GM12865 (cell line): ENCODE results near the gene LAMC3.
A peak's percentile ranks its signal among the peaks of the same experiment; 100 is the strongest.

Experiments used
- DNase-seq: peaks from one replicate; pipeline ENCODE4 v3.0.0; 2010; ENCODE audit warnings: low read depth
- H3K4me3 ChIP-seq: 2 replicates; pipeline ENCODE4 v1.5.1; 2011; ENCODE audit warnings: mild to moderate bottlenecking, low read depth, low read length, control low read depth
- CTCF ChIP-seq: IDR thresholded peaks from 2 replicates; pipeline ENCODE4 v1.5.1; 2011; ENCODE audit warnings: low read length, control low read depth, low read depth, inconsistent platforms; ENCODE audit not compliant: insufficient read depth; ENCODE audit errors: missing control alignments

Gene LAMC3

GRCh38 chr9:130995086-130996011 lies 13.6 kb upstream of the LAMC3 start:
- TF ChIP-seq CTCF: no peak
- DNase-seq: peak; percentile 12
- H3K4me3 ChIP-seq: no peak overlapping the region

- DNase-seq: no peak
- no peak for TF ChIP-seq CTCF
- H3K4me3 ChIP-seq: no peak overlapping the region
Observed at GRCh38 chr9:130996205-130996604, 12.8 kb upstream of the LAMC3 start.

- DNase-seq: no peak
- no peak for TF ChIP-seq CTCF
- H3K4me3 ChIP-seq: no peak overlapping the region
Observed at GRCh38 chr9:130996676-130997394, 12.1 kb upstream of the LAMC3 start.

GRCh38 chr9:130997395-130997684 lies 11.6 kb upstream of the LAMC3 start:
- TF ChIP-seq CTCF: no peak
- no peak overlapping the region for H3K4me3 ChIP-seq
- no peak for DNase-seq

GRCh38 chr9:130997925-130998596 lies 10.9 kb upstream of the LAMC3 start:
- DNase-seq: peak; percentile 51
- peak; percentile 63 for TF ChIP-seq CTCF
- H3K4me3 ChIP-seq: no peak overlapping the region

- TF ChIP-seq CTCF: no peak
- DNase-seq: no peak
- no peak overlapping the region for H3K4me3 ChIP-seq
Observed at GRCh38 chr9:130998597-130999244, 10.3 kb upstream of the LAMC3 start.
